IMR-90 (cell line): ENCODE data around the gene CENPA. TPM values are rescaled to one million over a fixed set of nuclear protein-coding genes. Genes with fewer than 3 reads are reported as not detected.

Experiments used
- ATAC-seq: fragments of 200-7000 bp; cut with Tn5 transposase; 2 replicates; pipeline ENCODE4 v1.9.1; 2020; ENCODE audit warnings: low read depth, mild to moderate bottlenecking, moderate library complexity
- BruUV-seq: library from RNA; stranded (reverse); fragments of 400-500 nt; replicated peaks from 2 replicates; lab custom pipeline; 2021; lab: Mats Ljungman, UMichigan
- CTCF ChIA-PET: fragments of 300-600 bp; formaldehyde crosslinking; extraction: SDS; loops from one replicate; lab custom pipeline; 2021; ENCODE audit warnings: antibody characterized with exemption; lab: Yijun Ruan, JAX
- POLR2A ChIA-PET: fragments of 300-600 bp; sonication (Branson Sonifier 250); formaldehyde crosslinking; loops from one replicate; lab custom pipeline; 2022; ENCODE audit warnings: antibody characterized with exemption; ENCODE audit not compliant: unreplicated experiment; lab: Charles Lee
- DNase-seq: peaks from one replicate; pipeline ENCODE4 v3.0.0; 2013
- H2AFZ ChIP-seq: replicated peaks from 2 replicates; pipeline ENCODE3; 2013; ENCODE audit warnings: low read length, mild to moderate bottlenecking; ENCODE audit not compliant: poor library complexity
- H2AK5ac ChIP-seq: 2 replicates; pipeline ENCODE4 v1.6.1; 2013; ENCODE audit warnings: low read depth, low read length, inconsistent platforms
- H2AK9ac ChIP-seq: replicated peaks from 2 replicates; pipeline ENCODE3; 2013; ENCODE audit warnings: mild to moderate bottlenecking, low read depth, low read length, moderate library complexity; ENCODE audit not compliant: poor library complexity
- H2BK120ac ChIP-seq: 2 replicates; pipeline ENCODE4 v1.6.1; 2013; ENCODE audit warnings: low read depth, low read length, inconsistent platforms
- H2BK15ac ChIP-seq: 3 replicates; pipeline ENCODE4 v1.6.1; 2013; ENCODE audit warnings: low read depth, low read length, inconsistent platforms
- H2BK20ac ChIP-seq: 2 replicates; pipeline ENCODE4 v1.6.1; 2013; ENCODE audit warnings: low read depth, mild to moderate bottlenecking, inconsistent platforms, low read length, moderate library complexity
- H2BK5ac ChIP-seq: 2 replicates; pipeline ENCODE4 v1.6.1; 2013; ENCODE audit warnings: mild to moderate bottlenecking, low read depth, low read length, inconsistent platforms; ENCODE audit not compliant: poor library complexity, severe bottlenecking
- H3K14ac ChIP-seq: replicated peaks from 2 replicates; pipeline ENCODE4 v1.6.1; 2013; ENCODE audit warnings: low read depth, low read length, inconsistent platforms
- H3K18ac ChIP-seq: 2 replicates; pipeline ENCODE4 v1.6.1; 2013; ENCODE audit warnings: low read depth, low read length, control low read depth
- H3K23ac ChIP-seq: 2 replicates; pipeline ENCODE4 v1.6.1; 2013; ENCODE audit warnings: low read depth, low read length, inconsistent platforms
- H3K27ac ChIP-seq: 2 replicates; pipeline ENCODE4 v1.5.1; 2013; ENCODE audit warnings: mild to moderate bottlenecking, control low read depth, low read length; ENCODE audit not compliant: insufficient read depth
- H3K27me3 ChIP-seq: 2 replicates; pipeline ENCODE4 v1.6.1; 2013; ENCODE audit warnings: low read length; ENCODE audit not compliant: control insufficient read depth, insufficient read depth
- H3K36me3 ChIP-seq: 2 replicates; pipeline ENCODE4 v1.6.1; 2013; ENCODE audit warnings: low read length, mixed read lengths; ENCODE audit not compliant: control insufficient read depth, insufficient read depth
- H3K4ac ChIP-seq: 2 replicates; pipeline ENCODE4 v1.6.1; 2013; ENCODE audit warnings: low read depth, low read length, inconsistent platforms
- H3K4me1 ChIP-seq: 2 replicates; pipeline ENCODE4 v1.6.1; 2013; ENCODE audit warnings: low read length, mixed read lengths; ENCODE audit not compliant: control insufficient read depth, insufficient read depth
- H3K4me2 ChIP-seq: 2 replicates; pipeline ENCODE4 v1.6.1; 2013; ENCODE audit warnings: low read depth, mild to moderate bottlenecking, control low read depth, low read length, moderate library complexity
- H3K4me3 ChIP-seq: 2 replicates; pipeline ENCODE4 v1.5.1; 2013; ENCODE audit warnings: low read depth, mild to moderate bottlenecking, control low read depth, low read length, moderate library complexity; ENCODE audit not compliant: insufficient read depth
- H3K56ac ChIP-seq: 2 replicates; pipeline ENCODE4 v1.6.1; 2013; ENCODE audit warnings: low read length, inconsistent platforms; ENCODE audit not compliant: insufficient read depth; ENCODE audit errors: extremely low read depth
- H3K79me1 ChIP-seq, 2 experiments: 2 replicates each; pipeline ENCODE4 v1.6.1; 2013; ENCODE audit warnings: low read length in 2 of 2, inconsistent platforms in 1 of 2, low read depth in 1 of 2
- H3K9ac ChIP-seq: 2 replicates; pipeline ENCODE4 v1.6.1; 2013; ENCODE audit warnings: low read depth, low read length, control low read depth
- H3K9me1 ChIP-seq: 2 replicates; pipeline ENCODE4 v1.6.1; 2013; ENCODE audit warnings: low read length, inconsistent platforms; ENCODE audit not compliant: insufficient read depth
- H3K9me3 ChIP-seq: 2 replicates; pipeline ENCODE4 v1.6.1; 2013; ENCODE audit warnings: low read length; ENCODE audit not compliant: control insufficient read depth, insufficient read depth
- H4K20me1 ChIP-seq: 2 replicates; pipeline ENCODE4 v1.6.1; 2013; ENCODE audit warnings: low read length, inconsistent platforms; ENCODE audit not compliant: insufficient read depth
- H4K5ac ChIP-seq: 2 replicates; pipeline ENCODE4 v1.6.1; 2013; ENCODE audit warnings: mild to moderate bottlenecking, low read depth, low read length, control low read depth
- H4K8ac ChIP-seq, 2 experiments: 2 replicates each; pipeline ENCODE4 v1.6.1; 2013; ENCODE audit warnings: low read depth in 2 of 2, low read length in 2 of 2, control low read depth in 1 of 2, inconsistent platforms in 1 of 2
- H4K91ac ChIP-seq: 2 replicates; pipeline ENCODE4 v1.6.1; 2013; ENCODE audit warnings: low read depth, low read length, inconsistent platforms; ENCODE audit not compliant: insufficient read depth
- CHD1 ChIP-seq: IDR thresholded peaks from 2 replicates; pipeline ENCODE4 v1.6.1; 2012; ENCODE audit warnings: low read depth, low read length, improper control_type of control experiment
- FOS ChIP-seq: fragments of 150-350 bp; IDR thresholded peaks from 2 replicates; pipeline ENCODE4 v1.6.1; 2016; ENCODE audit warnings: low read depth, low read length
- MXI1 ChIP-seq: IDR thresholded peaks from 2 replicates; pipeline ENCODE4 v1.6.1; 2012; ENCODE audit warnings: low read depth, mild to moderate bottlenecking, low read length, moderate library complexity, borderline replicate concordance
- RCOR1 ChIP-seq: IDR thresholded peaks from 2 replicates; pipeline ENCODE4 v1.6.1; 2012; ENCODE audit warnings: mild to moderate bottlenecking, low read length, improper control_type of control experiment; ENCODE audit not compliant: insufficient replicate concordance
- RFX5 ChIP-seq: IDR thresholded peaks from 2 replicates; pipeline ENCODE4 v1.8.0; 2012; ENCODE audit warnings: low read depth, mild to moderate bottlenecking, low read length, moderate library complexity
- WGBS, 2 experiments: methylation state at CpG; one replicate each; pipeline versions ENCODE4 v1.1.5 to v1.1.7; 2013; ENCODE audit warnings: missing lambda C conversion rate in 2 of 2; ENCODE audit not compliant: insufficient read length in 1 of 2; ENCODE audit errors: extremely low coverage in 2 of 2; 5-methylcytosine and 5-hydroxymethylcytosine counted together
- dilution Hi-C: fragments of 300-500 bp; cut with HindIII; formaldehyde crosslinking; loops from one replicate; pipeline ENCODE4 v1.14.3; 2018; ENCODE audit warnings: low sequenced_read_pairs; ENCODE audit not compliant: unreplicated experiment
- in situ Hi-C: fragments of 300-500 bp; cut with MboI; formaldehyde crosslinking; loops from 3 replicates; pipeline ENCODE4 v1.14.3; 2019; ENCODE audit warnings: low sequenced_read_pairs, inconsistent platforms, mixed read lengths
- intact Hi-C: fragments of 100-400 bp; cut with micrococcal nuclease; formaldehyde crosslinking; loops from 2 replicates; pipeline ENCODE4 v1.10.0; 2022
- polyA plus RNA-seq, 3 experiments: library from polyadenylated mRNA; depleted of rRNA; stranded (reverse); fragments of >200 nt; gene quantifications; 2 replicates each; pipeline ENCODE4 v1.2.3, GENCODE V29; 2012; ENCODE audit warnings: low replicate concordance in 1 of 3
- total RNA-seq: library from RNA; depleted of rRNA; stranded (reverse); fragments of >200 nt; gene quantifications from 2 replicates; pipeline ENCODE4 v1.2.3, GENCODE V29; 2012
- TF ChIP-seq, protein P1 (sequence below): fragments of 150-350 bp; IDR thresholded peaks from 2 replicates; pipeline ENCODE4 v1.6.1; 2016; ENCODE audit warnings: low read depth, mild to moderate bottlenecking, low read length, moderate library complexity, borderline replicate concordance

CENPA gene
- total and polyA plus RNA-seq, 2 of the 4 experiments (the other 2 are of a cell fraction) = 7.7 to 14.9 TPM

DNA sequence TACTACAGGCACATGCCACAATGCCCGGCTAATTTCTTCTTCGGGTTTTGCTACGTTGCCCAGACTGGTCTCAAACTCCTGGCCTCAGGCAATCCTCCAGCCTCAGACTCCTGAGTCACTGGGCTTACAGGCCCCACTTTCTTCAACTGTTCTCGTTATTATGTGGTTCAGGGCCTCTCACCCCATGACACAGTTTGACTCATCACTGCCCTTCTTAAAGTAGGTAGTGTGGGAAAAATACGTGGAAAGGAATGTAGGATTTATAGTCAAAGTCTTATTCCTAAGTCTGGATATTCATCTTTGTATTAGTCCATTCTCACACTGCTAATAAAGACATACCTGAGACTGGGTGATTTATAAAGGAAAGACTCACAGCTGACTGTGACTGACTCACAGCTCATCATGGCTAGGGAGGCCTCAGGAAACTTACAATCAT lies 19.4 kb downstream of the CENPA start:
- Histone ChIP-seq H3K27ac (no peak overlapping the region), H3K79me1 (no peaks in the 10 kb centered on the region; a peak in 1 of 4 replicates)

More for the DNA sequence above, 19.4 kb downstream of the CENPA start:
- DNase-seq = peak; percentile 87
- Histone ChIP-seq H3K23ac (no peak overlapping the region), H3K9me3 (no peaks in the 10 kb centered on the region), H4K91ac (no peak overlapping the region), H2AK5ac (no peak overlapping the region), H3K4me1 (no peaks in the 10 kb centered on the region), H2BK20ac (no peak overlapping the region), H2AK9ac (no peak overlapping the region), H2AFZ (no peak overlapping the region), H3K36me3 (no peaks in the 10 kb centered on the region), H4K20me1 (no peaks in the 10 kb centered on the region), H3K9me1 (0 out of 2 replicates have a peak, but pooled peaks cover 3% of the 10 kb centered on the region), H3K4ac (no peak overlapping the region), H3K9ac (no peak overlapping the region), H3K56ac (no peak overlapping the region), H3K4me2 (no peak overlapping the region), H3K14ac (no peak overlapping the region), H4K8ac (no peak overlapping the region), H2BK120ac (no peak overlapping the region), H4K5ac (no peak overlapping the region), H3K27me3 (peaks cover 6% of the 10 kb centered on the region), H3K4me3 (no peak overlapping the region), H2BK15ac (no peak overlapping the region), H2BK5ac (no peak overlapping the region), H3K18ac (no peak overlapping the region)
- 42% methylated on average over 3 of the region's 5 CpGs; no CpG with 5 or more reads in 1 of the 2 experiments for WGBS, 2 experiments
- BruUV-seq = no TSS peak
- peak; percentile 61 for ATAC-seq
- in situ Hi-C loops (no loop called here), intact Hi-C loops (no loop called here), dilution Hi-C loops (no loop called here)
- POLR2A ChIA-PET = no interaction called here
- CTCF ChIA-PET = interaction anchor here (0.6 kb wide), 1 partner anchor 113 kb away, joined by 11 read pairs; no protein-coding TSS in a partner anchor
- peak; percentile 58; the same call in 1 of the 2 replicates for TF ChIP-seq FOS
- no peak for TF ChIP-seq CHD1
- no peak for TF ChIP-seq MXI1
- TF ChIP-seq, protein P1, sequence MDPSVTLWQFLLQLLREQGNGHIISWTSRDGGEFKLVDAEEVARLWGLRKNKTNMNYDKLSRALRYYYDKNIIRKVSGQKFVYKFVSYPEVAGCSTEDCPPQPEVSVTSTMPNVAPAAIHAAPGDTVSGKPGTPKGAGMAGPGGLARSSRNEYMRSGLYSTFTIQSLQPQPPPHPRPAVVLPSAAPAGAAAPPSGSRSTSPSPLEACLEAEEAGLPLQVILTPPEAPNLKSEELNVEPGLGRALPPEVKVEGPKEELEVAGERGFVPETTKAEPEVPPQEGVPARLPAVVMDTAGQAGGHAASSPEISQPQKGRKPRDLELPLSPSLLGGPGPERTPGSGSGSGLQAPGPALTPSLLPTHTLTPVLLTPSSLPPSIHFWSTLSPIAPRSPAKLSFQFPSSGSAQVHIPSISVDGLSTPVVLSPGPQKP = no peak
- peak; percentile 42 for TF ChIP-seq RCOR1
- TF ChIP-seq RFX5 = no peak
